Bone marrow (tissue), 2 donors: ENCODE results near the gene GREB1L.

Experiments
- DNase-seq, 2 donors: peaks; one replicate each; lab custom pipeline; 2025; lab: John Stamatoyannopoulos, UW

Gene GREB1L

DNA sequence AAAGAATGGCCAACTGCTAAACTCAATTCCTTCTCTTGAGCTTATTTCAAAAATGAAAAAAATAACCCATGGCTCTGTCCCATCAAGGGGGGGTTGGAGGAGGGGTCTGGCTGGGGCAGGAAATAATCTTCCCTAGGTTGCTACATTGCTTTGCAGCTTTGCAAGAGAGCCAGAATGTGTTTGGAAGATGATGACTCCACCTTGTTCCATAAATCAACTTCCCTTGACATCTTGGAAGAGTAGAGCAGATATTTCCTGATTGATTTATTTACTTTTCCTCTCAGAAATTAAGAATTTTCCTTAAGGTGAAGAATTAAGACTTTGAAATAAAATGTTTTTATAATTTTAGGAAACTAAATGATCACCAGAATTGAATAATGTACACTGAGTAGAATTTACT lies 317.2 kb downstream of the GREB1L start:
- no peak for DNase-seq

DNA sequence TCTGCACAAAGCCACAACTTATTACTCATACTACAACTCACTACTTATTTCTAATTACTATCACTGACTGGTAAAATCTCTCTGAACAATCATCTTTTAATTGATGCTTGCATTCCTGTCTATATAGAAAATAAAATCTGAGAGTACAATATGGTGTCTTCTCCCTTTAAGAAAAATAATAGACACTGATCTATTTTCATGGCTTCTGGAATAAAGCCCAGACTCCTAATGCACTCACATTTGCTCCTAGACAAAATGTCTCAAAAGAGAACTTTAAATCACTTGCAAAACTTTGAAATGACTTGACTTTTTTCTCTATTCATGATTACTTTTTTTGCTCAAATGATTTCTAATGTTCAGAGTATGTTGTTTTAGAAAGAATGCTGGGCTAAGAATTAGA lies 329.7 kb downstream of the GREB1L start:
- no peak for DNase-seq
